GM19043 (cell line): ENCODE results near the gene GNAI2.
"Not testable (repeated sequence)": the region's sequence is repeated elsewhere in the genome, so short reads cannot be mapped to it uniquely, and the experiment has no call there.

Experiments
- ATAC-seq: cut with Tn5 transposase; IDR thresholded peaks from one replicate; pipeline ENCODE4 v1.9.1; 2021; ENCODE audit warnings: low read depth; ENCODE audit not compliant: unreplicated experiment

The GNAI2 gene

GRCh38 chr3:50262778-50263177, 26.8 kb downstream of the GNAI2 start:
- ATAC-seq: no peak

- ATAC-seq: no peak
These were observed 27.7 kb downstream of the GNAI2 start for GRCh38 chr3:50263478-50264382.

GRCh38 chr3:50264383-50264963, 28.5 kb downstream of the GNAI2 start:
- ATAC-seq: no peak

GRCh38 chr3:50264964-50265485, 29.0 kb downstream of the GNAI2 start:
- no peak for ATAC-seq

GRCh38 chr3:50265571-50265970, 29.6 kb downstream of the GNAI2 start:
- ATAC-seq: no peak

DNA sequence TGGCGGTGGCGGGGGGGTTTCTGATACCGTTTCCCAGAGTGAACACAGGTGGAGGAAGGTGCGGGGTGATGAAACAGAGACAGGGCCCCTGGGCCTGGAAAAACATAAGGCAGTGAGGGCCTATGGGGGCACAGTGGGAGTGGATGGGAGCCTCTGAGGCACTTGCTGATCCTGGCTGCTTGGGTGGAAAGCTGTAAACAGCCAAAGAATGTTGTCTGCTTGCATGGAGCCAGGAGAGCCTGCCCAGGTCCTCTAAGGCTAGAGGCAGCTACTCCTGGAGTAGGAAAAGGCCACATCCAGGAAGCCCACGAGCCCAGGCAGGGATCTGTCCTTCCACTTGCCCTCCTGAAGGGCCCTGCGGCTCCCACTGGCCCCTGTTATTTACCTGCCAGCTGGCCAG, 30.0 kb downstream of the GNAI2 start:
- ATAC-seq: no peak

DNA sequence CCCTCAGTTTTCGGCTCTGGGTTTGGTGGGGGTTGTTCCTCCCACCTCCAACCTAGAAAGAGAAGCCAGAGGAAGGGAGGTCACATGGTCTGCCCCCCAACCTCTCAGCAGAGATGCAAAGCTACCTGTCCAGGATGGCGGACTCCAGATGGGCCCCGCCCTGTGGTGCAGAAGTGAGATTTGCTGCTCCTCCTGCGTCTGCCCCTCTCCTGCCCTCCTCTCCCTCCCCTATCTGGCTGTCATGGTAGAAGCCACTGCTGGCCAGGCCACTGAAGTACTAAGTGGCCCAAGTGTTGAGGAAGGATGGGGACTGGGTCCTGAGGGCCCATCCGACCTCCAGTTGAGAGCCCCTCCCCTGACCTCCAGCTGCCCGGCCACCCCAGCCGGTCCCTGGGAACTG, 30.8 kb downstream of the GNAI2 start:
- no peak for ATAC-seq

GRCh38 chr3:50267280-50267913, 31.4 kb downstream of the GNAI2 start:
- ATAC-seq: no peak

- no peak for ATAC-seq
These were observed 32.3 kb downstream of the GNAI2 start for GRCh38 chr3:50268276-50268675.

DNA sequence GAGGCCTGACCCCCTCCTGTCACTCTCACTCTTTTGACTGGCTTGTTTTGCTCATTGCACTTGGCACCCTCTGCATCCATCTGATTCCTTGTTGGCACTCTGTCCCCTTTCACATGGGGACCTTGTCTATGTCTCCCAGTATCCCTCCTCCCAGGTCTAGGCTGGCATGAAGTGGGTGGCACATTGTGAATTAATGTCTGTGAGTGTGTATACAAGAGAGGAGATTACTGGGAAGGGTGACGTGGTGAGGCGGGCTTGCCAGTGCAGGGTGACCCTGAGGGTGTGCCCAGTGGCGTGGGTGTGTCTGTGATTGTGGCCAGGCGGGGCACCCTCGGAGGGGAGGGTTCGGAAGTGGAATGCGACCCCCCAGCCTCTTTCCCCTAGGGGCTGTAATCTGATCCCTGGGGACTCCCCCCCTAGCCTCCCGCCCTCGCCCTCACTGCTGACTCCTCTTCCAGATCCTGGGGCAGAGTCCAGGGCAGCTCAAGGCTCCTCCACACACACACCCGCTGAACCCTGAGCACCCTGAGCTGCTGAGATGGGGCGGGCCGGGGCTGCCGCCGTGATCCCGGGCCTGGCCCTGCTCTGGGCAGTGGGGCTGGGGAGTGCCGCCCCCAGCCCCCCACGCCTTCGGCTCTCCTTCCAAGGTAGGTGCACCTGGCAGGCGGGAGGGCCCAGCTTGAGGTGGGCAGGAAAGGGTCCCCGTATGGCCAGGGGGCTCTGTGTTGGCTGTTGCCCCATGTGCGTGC, 32.9 kb downstream of the GNAI2 start, which contains the start of gene SEMA3B:
SEMA3B (plus strand) TSS at position 445 of the 749 bp plus-strand sequence; CDS start at position 539, 94 bp downstream.
- ATAC-seq: no peak

DNA sequence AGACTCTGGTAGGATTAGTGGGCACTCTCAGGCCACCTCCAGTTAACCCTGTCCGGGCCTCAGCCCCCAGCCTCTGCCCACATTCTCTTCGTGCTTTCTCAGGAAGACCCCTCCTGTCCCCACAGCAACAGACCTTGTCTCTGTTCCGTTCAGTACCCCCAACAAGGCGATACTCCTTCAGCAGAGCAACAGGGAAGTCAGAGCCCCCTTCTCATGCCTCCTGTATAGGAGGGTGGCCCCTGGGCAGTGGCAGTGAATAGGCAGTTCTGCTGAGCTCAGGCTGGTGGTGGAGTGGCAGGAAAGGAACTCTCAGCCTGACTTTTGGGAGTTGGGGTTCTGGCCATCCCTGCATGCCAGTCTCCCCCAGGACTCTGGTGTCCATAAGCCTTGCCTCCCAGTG, 33.5 kb downstream of the GNAI2 start:
- ATAC-seq: no peak

- no peak for ATAC-seq
These were observed 34.0 kb downstream of the GNAI2 start for GRCh38 chr3:50269977-50270413.

DNA sequence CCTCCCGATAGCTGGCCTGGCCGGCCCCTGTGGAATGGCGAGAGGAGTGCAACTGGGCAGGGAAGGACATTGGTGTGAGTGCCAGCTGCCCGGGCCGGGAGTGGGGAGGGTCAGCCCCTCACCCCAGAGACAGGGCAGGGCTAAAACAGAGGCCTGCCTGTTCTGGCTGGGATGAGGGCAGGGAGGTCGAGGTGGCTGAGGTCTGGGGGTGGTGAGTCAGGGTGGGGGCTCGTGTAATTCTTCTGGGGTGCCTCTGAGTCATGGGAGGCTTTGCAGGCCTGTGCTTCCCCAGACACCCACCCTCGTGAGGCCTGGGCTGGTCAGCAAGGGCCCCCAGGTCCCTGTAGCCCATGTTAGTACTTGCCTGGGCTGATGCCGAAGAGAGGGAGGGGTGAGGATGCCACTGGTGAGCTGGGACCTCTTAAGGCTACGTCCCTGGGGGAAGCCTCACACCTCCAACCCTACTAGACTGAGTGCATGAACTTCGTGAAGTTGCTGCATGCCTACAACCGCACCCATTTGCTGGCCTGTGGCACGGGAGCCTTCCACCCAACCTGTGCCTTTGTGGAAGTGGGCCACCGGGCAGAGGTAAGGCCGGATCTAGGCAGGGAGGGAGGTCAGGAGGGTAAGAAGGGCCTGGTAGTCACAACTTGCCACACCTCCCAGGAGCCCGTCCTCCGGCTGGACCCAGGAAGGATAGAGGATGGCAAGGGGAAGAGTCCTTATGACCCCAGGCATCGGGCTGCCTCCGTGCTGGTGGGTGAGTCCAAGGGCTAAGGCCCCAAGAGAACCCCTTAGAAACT, 34.6 kb downstream of the GNAI2 start:
- no peak for ATAC-seq

GRCh38 chr3:50271314-50271936, 35.4 kb downstream of the GNAI2 start:
- no peak for ATAC-seq

- not testable (repeated sequence) for ATAC-seq
These were observed 36.5 kb downstream of the GNAI2 start for GRCh38 chr3:50272538-50272910.

- peak; percentile 79 for ATAC-seq
These were observed 37.1 kb downstream of the GNAI2 start for GRCh38 chr3:50272911-50273688.

- no peak for ATAC-seq
These were observed 37.7 kb downstream of the GNAI2 start for GRCh38 chr3:50273689-50274065.

- no peak for ATAC-seq
These were observed 38.5 kb downstream of the GNAI2 start for GRCh38 chr3:50274371-50275104.
